Measurements from ENCODE around the gene SMAD7.

The SMAD7 gene

DNA sequence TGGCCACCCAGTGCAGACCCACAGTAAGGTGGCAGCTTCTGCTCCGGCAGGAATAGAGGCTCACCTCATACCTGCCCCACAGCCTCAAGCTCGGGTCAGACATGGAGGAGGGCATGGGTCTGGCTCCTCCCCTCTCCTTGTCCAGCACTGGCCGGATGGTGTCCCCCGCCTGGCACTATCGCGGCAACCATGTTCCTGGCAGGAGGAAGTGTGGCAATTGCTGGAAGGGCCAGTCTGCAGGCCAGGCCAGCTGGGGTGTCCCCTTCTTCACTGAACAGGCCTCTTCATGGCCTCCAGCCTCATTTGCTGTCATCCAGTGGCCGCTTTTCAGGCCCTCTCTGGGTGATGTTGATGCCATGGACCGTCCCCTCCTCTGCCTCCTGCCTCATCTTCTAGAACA is 41.4 kb upstream of the SMAD7 start:
- ChIA-PET POLR2A (no interaction called here), CTCF (interaction anchor here (0.9 kb wide), 1 partner anchor 50 kb away, joined by 5 read pairs; no protein-coding TSS in a partner anchor)
- H3K4me3 ChIP-seq (ENCODE audit: low read depth, low read length) = no peak overlapping the region
- TF ChIP-seq, protein P1, sequence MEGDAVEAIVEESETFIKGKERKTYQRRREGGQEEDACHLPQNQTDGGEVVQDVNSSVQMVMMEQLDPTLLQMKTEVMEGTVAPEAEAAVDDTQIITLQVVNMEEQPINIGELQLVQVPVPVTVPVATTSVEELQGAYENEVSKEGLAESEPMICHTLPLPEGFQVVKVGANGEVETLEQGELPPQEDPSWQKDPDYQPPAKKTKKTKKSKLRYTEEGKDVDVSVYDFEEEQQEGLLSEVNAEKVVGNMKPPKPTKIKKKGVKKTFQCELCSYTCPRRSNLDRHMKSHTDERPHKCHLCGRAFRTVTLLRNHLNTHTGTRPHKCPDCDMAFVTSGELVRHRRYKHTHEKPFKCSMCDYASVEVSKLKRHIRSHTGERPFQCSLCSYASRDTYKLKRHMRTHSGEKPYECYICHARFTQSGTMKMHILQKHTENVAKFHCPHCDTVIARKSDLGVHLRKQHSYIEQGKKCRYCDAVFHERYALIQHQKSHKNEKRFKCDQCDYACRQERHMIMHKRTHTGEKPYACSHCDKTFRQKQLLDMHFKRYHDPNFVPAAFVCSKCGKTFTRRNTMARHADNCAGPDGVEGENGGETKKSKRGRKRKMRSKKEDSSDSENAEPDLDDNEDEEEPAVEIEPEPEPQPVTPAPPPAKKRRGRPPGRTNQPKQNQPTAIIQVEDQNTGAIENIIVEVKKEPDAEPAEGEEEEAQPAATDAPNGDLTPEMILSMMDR (IDR thresholded peaks at IDR 0.05; ENCODE audit: insufficient read depth, low read length, missing control alignments) = no peak
- DNase-seq (ENCODE audit: low read depth, low spot score) = no peak

DNA sequence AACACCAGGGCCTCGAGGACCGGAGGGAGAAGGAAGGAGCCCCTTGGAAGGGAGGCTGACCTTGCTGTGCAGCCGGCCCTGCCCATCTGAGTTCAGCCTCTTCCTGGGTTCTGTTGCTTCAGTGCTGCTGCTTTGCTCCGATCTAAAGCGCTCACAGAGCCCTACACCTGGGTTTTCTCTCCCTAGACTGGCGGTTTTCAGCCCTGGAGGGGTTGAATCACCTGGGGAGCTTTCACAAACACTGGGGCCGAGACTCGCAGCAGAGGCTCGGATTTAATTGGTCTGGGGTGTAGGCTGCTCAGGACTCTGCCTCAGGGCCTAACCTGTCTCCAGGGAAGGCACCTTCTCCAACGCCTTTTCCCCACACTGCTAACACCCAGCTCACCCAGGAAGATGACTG is 40.9 kb upstream of the SMAD7 start:
- ChIA-PET CTCF (interaction anchor here (0.9 kb wide), 1 partner anchor 51 kb away, joined by 5 read pairs; no protein-coding TSS in a partner anchor), POLR2A (no interaction called here)
- no peak for DNase-seq (ENCODE audit: low read depth, low spot score)

DNA sequence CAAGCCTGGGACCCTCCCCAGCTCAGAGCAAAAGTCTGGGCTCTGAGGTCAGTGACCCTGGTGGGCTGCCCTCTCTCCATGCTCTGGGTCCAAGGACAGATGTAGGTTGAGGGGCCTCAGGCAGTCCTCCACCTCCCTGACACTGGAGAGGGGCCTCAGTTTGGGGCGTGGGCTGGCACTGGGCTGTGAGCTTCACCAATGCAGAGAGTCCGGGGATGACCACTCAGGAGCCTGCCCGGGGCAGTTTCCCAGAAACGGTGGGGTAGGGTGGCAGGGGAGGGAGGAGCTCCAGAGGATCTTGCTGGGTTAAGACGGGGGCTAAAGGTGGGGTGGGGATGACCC is 40.5 kb upstream of the SMAD7 start:
- no peak for DNase-seq (ENCODE audit: low read depth, low spot score)
- TF ChIP-seq, protein P1 (IDR thresholded peaks at IDR 0.05; ENCODE audit: insufficient read depth, low read length, missing control alignments) = no peak
- ChIA-PET CTCF (interaction anchor here (0.9 kb wide), 1 partner anchor 51 kb away, joined by 5 read pairs; no protein-coding TSS in a partner anchor), POLR2A (no interaction called here)
- no peak overlapping the region for H3K4me3 ChIP-seq (ENCODE audit: low read depth, low read length)

More for the DNA sequence above, 40.9 kb upstream of the SMAD7 start:
- no peak overlapping the region for H3K4me3 ChIP-seq (ENCODE audit: low read depth, low read length)
- TF ChIP-seq, protein P1 (IDR thresholded peaks at IDR 0.05; ENCODE audit: insufficient read depth, low read length, missing control alignments) = no peak

DNA sequence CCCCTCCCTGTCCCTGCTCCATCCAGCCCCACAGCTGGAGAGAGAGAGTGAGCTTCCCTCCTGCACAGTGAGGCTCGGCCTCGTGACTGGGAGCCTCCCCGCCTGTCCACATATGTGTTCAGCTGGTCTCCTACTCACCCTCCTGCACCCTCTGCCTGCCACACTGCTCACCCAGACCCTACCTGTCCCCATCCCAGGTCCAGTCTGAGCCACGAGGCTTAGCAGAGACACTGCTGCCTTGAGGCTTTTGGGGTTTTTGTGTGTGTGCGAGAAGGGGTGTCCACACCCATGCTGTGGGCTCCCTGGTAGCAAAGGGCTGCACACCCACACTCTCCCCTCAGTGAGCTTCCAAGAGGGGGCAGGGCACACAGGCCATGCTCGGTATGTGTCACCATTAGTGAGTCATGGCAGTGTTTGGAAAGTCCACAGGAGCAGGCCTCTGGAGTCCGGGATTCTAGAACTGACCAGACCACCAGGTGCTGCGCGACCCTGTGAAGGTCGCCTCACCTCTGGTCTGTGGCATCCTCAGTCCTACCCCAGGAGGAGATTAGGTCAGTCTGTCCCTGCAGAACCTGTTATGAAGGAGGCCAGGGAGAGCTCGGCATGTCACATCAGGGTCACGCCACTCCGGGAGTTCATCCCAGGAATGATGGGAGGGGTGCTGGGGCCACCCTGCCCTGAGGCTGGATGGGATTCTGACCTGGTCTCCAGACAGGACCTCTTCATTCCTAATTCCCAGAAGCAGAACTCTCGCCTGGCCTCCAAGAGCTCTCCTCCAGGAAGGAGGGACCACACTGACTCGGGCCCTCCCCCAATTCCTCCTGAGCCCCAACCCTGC is 39.9 kb upstream of the SMAD7 start:
- ChIA-PET CTCF (interaction anchor here (0.7 kb wide), 1 partner anchor 247 kb away, joined by 3 read pairs; no protein-coding TSS in a partner anchor), POLR2A (interaction anchor here (0.6 kb wide), 1 partner anchor 26 kb away, joined by 3 read pairs; no protein-coding TSS in a partner anchor)
- TF ChIP-seq, protein P1 (IDR thresholded peaks at IDR 0.05; ENCODE audit: insufficient read depth, low read length, missing control alignments) = no peak
- no peak overlapping the region for H3K4me3 ChIP-seq (ENCODE audit: low read depth, low read length)
- DNase-seq (ENCODE audit: low read depth, low spot score) = no peak

DNA sequence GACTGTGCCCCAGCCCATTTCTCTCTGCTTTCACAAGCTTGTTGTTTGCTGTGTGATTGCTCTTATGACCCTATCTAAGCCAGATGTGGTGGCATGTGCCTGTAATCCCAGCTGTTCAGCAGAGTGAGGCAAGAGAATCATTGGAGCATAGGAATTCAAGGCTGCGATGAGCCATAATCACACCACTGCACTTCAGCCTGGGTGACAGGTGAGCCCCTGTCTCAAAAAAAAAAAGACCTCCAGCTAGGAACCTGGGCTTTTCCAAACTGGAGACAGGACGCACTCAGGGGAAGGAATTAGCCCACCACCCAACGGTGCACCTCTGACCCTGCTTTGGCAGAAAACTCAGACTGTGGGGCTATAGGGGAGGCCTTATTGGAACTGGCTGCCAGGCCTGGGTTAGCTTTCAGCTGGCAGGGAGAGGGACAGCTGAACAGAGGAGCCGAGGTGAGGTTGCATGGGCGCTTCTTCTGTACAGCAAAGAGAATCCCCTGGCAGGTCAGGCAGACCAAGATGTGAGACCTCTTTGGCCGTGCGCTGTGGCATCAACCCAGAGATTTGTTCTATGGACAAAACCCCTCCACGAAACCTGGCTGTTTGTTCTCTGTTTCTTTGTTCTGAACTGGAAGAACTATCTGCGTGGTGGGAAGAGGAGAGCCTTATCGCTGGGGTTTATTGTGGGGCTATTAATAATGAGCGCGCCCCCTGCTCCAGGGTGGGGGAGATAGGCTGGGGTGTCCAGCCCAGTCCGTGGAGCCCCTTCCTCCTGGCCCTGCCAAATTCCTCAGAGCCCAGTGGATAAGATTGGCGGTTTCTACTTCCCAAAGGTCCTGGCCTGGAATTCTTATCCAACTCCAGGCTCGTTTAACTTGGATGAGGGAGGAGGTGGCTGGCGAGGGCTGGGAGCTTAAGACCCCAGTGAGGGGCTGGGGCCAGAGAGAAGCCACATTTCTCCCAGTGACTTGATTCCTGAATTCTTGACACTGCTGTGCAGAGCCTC is 38.8 kb upstream of the SMAD7 start:
- POLR2A ChIA-PET = no interaction called here
- CTCF ChIA-PET = interaction anchor here (0.7 kb wide), 1 partner anchor 248 kb away, joined by 3 read pairs; no protein-coding TSS in a partner anchor
- no peak overlapping the region for H3K4me3 ChIP-seq (ENCODE audit: low read depth, low read length)
- no peak for DNase-seq (ENCODE audit: low read depth, low spot score)
- TF ChIP-seq, protein P1 (IDR thresholded peaks at IDR 0.05; ENCODE audit: insufficient read depth, low read length, missing control alignments) = no peak

Data from AG04449 (cell line).